ENCODE data around the gene KCNAB1.

Gene KCNAB1

GRCh38 chr3:156532730-156533129, 412.4 kb downstream of the KCNAB1 start:
- no peak overlapping the region for H3K4me3 ChIP-seq (ENCODE audit: low read depth, low read length)
- no peak for TF ChIP-seq CTCF (IDR thresholded peaks at IDR 0.05)
- no peak overlapping the region for H3K27ac ChIP-seq

GRCh38 chr3:156533205-156533604, 412.8 kb downstream of the KCNAB1 start:
- no peaks in the 10 kb centered on the region for H3K36me3 ChIP-seq (ENCODE audit: control insufficient read depth, insufficient read depth, low read length)
- H3K79me2 ChIP-seq = peaks cover 2% of the 10 kb centered on the region
- H3K9ac ChIP-seq = no peak overlapping the region
- H3K27me3 ChIP-seq (ENCODE audit: control insufficient read depth, insufficient read depth, low read length) = no peaks in the 10 kb centered on the region
- H3K4me1 ChIP-seq = peaks cover 13% of the 10 kb centered on the region
- no peak overlapping the region for H3K27ac ChIP-seq
- H3K4me3 ChIP-seq (ENCODE audit: low read depth, low read length) = no peak overlapping the region
- no peak overlapping the region for H3K4me2 ChIP-seq (ENCODE audit: low read length)
- no peak for TF ChIP-seq CTCF (IDR thresholded peaks at IDR 0.05)
- H2AFZ ChIP-seq = no peak overlapping the region
- H3K9me3 ChIP-seq (ENCODE audit: control insufficient read depth, low read length) = no peaks in the 10 kb centered on the region

More at GRCh38 chr3:156532730-156533129, 412.4 kb downstream of the KCNAB1 start:
- Histone ChIP-seq H3K4me1 (peaks cover 13% of the 10 kb centered on the region), H3K27me3 (ENCODE audit: control insufficient read depth, insufficient read depth, low read length) (no peaks in the 10 kb centered on the region), H3K36me3 (ENCODE audit: control insufficient read depth, insufficient read depth, low read length) (no peaks in the 10 kb centered on the region), H3K9me3 (ENCODE audit: control insufficient read depth, low read length) (no peaks in the 10 kb centered on the region), H3K9ac (no peak overlapping the region), H3K4me2 (ENCODE audit: low read length) (no peak overlapping the region), H2AFZ (no peak overlapping the region), H3K79me2 (peaks cover 2% of the 10 kb centered on the region)

GRCh38 chr3:156535162-156535627, 414.8 kb downstream of the KCNAB1 start:
- H3K9ac ChIP-seq = no peak overlapping the region
- no peak overlapping the region for H2AFZ ChIP-seq
- H3K27me3 ChIP-seq (ENCODE audit: control insufficient read depth, insufficient read depth, low read length) = no peaks in the 10 kb centered on the region
- no peak overlapping the region for H3K4me3 ChIP-seq (ENCODE audit: low read depth, low read length)
- H3K4me2 ChIP-seq (ENCODE audit: low read length) = no peak overlapping the region
- H3K9me3 ChIP-seq (ENCODE audit: control insufficient read depth, low read length) = no peaks in the 10 kb centered on the region
- no peak for TF ChIP-seq CTCF (IDR thresholded peaks at IDR 0.05)
- no peaks in the 10 kb centered on the region for H3K36me3 ChIP-seq (ENCODE audit: control insufficient read depth, insufficient read depth, low read length)
- H3K4me1 ChIP-seq = peaks cover 13% of the 10 kb centered on the region
- H3K27ac ChIP-seq = peak overlapping the region; percentile 53
- peaks cover 2% of the 10 kb centered on the region for H3K79me2 ChIP-seq

GRCh38 chr3:156535798-156536197, 415.4 kb downstream of the KCNAB1 start:
- H3K36me3 ChIP-seq (ENCODE audit: control insufficient read depth, insufficient read depth, low read length) = no peaks in the 10 kb centered on the region
- peaks cover 2% of the 10 kb centered on the region for H3K79me2 ChIP-seq
- no peaks in the 10 kb centered on the region for H3K9me3 ChIP-seq (ENCODE audit: control insufficient read depth, low read length)
- H3K27me3 ChIP-seq (ENCODE audit: control insufficient read depth, insufficient read depth, low read length) = no peaks in the 10 kb centered on the region
- peak overlapping the region; percentile 53 for H3K27ac ChIP-seq
- no peak overlapping the region for H2AFZ ChIP-seq
- peaks cover 13% of the 10 kb centered on the region for H3K4me1 ChIP-seq
- H3K9ac ChIP-seq = no peak overlapping the region
- H3K4me3 ChIP-seq (ENCODE audit: low read depth, low read length) = no peak overlapping the region
- no peak overlapping the region for H3K4me2 ChIP-seq (ENCODE audit: low read length)
- TF ChIP-seq CTCF (IDR thresholded peaks at IDR 0.05) = no peak

GRCh38 chr3:156536524-156537316, 416.3 kb downstream of the KCNAB1 start:
- no peak overlapping the region for H3K4me2 ChIP-seq (ENCODE audit: low read length)
- H3K27ac ChIP-seq = no peak overlapping the region
- TF ChIP-seq CTCF (IDR thresholded peaks at IDR 0.05) = no peak
- no peaks in the 10 kb centered on the region for H3K9me3 ChIP-seq (ENCODE audit: control insufficient read depth, low read length)
- peaks cover 2% of the 10 kb centered on the region for H3K79me2 ChIP-seq
- H3K4me3 ChIP-seq (ENCODE audit: low read depth, low read length) = no peak overlapping the region
- no peak overlapping the region for H3K9ac ChIP-seq
- no peaks in the 10 kb centered on the region for H3K36me3 ChIP-seq (ENCODE audit: control insufficient read depth, insufficient read depth, low read length)
- H3K27me3 ChIP-seq (ENCODE audit: control insufficient read depth, insufficient read depth, low read length) = no peaks in the 10 kb centered on the region
- peaks cover 13% of the 10 kb centered on the region for H3K4me1 ChIP-seq
- no peak overlapping the region for H2AFZ ChIP-seq
